Measurements from ENCODE around the gene CPEB4. TPM values are rescaled to one million over a fixed set of nuclear protein-coding genes. Genes with fewer than 3 reads are reported as not detected.

Gene CPEB4
- total RNA-seq, 1 donor from 2014 or later: 32.4 TPM

DNA sequence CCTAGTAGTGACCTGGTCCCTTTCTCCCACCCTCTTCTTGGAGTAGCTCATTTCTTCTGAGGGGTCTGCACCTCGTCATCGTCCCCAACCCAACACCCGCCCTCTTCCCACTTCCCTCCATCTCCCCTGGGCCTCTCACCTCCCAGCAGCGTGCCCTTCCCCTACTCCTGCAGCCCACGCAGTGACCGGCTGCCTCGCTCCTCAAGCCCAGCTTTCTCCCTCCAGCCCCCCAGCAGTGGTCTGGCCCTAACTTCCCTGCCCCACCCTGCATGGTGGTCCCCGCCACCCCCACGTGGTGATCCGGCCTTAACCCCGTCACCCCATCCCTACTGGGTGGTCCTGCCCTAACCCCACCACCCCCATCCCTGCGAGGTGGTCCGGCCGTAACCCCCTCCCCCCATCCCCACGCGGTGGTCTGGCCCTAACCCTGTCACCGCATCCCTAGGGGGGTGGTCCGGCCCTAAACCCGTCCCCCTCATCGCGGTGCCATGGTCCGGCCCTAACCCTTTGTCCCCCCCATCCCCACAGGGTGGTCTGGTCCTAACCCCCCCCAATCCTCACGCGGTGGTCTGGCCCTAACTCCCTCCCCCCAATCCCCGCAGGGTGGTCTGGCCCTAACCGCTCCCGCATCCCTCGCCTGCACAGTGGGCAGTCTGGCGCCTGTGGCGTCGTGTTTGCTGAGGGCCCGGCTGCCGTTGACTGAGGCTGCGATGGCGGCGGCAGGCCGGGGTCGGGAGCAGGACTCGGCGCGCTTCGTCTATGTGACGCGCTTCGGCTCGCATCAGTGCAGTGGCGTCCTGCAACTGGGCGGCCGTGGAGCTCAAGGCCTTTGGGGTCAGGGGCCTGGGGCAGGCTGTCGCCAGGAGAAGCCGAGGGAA lies 100.6 kb downstream of the CPEB4 start, which contains the start of gene C5orf47:
Gene C5orf47, plus strand, starts transcription at position 617 of the 878 bp plus-strand sequence. Its CDS starts 94 bp downstream, at position 711.
- peaks cover 0 to 4% (median 0%) of the 10 kb centered on the region in 3 donors for H3K27me3 ChIP-seq (ENCODE audit: control insufficient read depth in 3 of 3, insufficient read depth in 3 of 3, low read length in 3 of 3)
- H3K9me3 ChIP-seq (ENCODE audit: control insufficient read depth in 3 of 3, low read length in 3 of 3): no peaks in the 10 kb centered on the region
- H3K27ac ChIP-seq (ENCODE audit: low read depth, low read length): no peak within 1 kb of the TSS
- H3K4me3 ChIP-seq (ENCODE audit: low read length in 3 of 3): no peak within 1 kb of the TSS
- no peaks in the 10 kb centered on the region for H3K4me1 ChIP-seq (ENCODE audit: control insufficient read depth in 3 of 3, insufficient read depth in 3 of 3, low read length in 3 of 3)
- no peaks in the 10 kb centered on the region for H3K36me3 ChIP-seq (ENCODE audit: control insufficient read depth in 3 of 3, insufficient read depth in 3 of 3, low read length in 3 of 3)
- no peak within 1 kb of the TSS for H3K9ac ChIP-seq (ENCODE audit: low read depth in 1 of 3, low read length in 3 of 3)

DNA sequence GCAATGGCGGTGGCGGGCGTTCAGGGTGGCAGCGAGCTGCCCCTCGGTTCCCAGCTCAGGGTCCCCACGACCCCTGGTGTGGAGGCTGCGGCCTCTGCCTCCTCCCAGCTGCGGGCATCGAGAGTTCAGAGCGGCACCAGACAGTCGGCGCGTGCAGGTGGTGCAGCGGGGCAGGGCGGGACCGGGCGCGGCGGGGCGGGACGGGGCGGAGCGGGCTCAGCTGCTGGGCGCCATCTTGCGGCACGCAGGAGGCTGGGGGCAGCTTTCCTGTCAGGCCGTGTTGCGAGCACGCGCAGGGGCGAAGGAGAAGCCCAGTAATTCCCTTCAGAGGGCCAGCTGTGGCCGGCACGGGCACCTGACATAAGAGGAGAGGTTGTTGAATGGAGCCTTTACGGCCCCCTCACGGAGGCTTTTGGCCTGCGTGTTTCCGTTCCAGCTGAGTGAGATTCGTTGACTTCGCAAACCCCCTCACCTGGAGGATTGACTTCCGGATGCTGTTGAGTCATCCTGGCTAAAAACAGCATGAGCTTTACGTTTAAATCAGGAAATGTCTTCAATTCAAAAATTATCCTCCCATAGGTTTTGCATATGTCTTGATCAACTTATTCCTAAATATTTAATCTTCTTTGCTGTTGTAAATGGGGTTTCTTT lies 101.4 kb downstream of the CPEB4 start:
- Histone ChIP-seq H3K9ac (ENCODE audit: low read depth in 1 of 3, low read length in 3 of 3) (no peak overlapping the region), H3K27ac (ENCODE audit: low read depth, low read length) (no peak overlapping the region), H3K4me3 (ENCODE audit: low read length in 3 of 3) (no peak overlapping the region), H3K4me1 (ENCODE audit: control insufficient read depth in 3 of 3, insufficient read depth in 3 of 3, low read length in 3 of 3) (no peaks in the 10 kb centered on the region), H3K36me3 (ENCODE audit: control insufficient read depth in 3 of 3, insufficient read depth in 3 of 3, low read length in 3 of 3) (no peaks in the 10 kb centered on the region), H3K9me3 (ENCODE audit: control insufficient read depth in 3 of 3, low read length in 3 of 3) (peaks cover 0 to 2% (median 0%) of the 10 kb centered on the region in 3 donors), H3K27me3 (ENCODE audit: control insufficient read depth in 3 of 3, insufficient read depth in 3 of 3, low read length in 3 of 3) (no peaks in the 10 kb centered on the region)

DNA sequence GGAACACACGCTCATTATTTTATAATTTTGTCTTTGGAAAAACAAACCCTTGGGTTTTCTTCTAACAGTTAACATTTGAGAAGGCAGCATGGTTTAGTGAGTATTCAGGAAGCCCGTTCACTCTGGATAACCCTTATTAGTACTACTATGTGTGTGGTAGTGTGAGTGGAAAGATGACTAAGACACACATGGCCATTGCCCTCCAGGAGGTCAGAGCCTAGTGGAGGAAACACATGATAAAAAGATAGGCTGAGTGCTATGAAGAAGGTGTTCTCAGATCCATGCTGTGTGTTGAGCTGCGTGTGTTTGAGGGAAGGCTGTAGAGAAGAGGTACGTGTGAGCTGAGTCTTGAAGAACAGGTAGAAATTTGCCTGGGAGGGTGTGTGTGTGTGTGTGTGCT lies 109.2 kb downstream of the CPEB4 start:
- Histone ChIP-seq H3K27ac (ENCODE audit: low read depth, low read length) (no peak overlapping the region), H3K9me3 (ENCODE audit: control insufficient read depth in 3 of 3, low read length in 3 of 3) (peaks cover 0 to 3% (median 0%) of the 10 kb centered on the region in 3 donors), H3K9ac (ENCODE audit: low read depth in 1 of 3, low read length in 3 of 3) (no peak overlapping the region), H3K27me3 (ENCODE audit: control insufficient read depth in 3 of 3, insufficient read depth in 3 of 3, low read length in 3 of 3) (peaks cover 0 to 3% (median 2%) of the 10 kb centered on the region in 3 donors), H3K4me1 (ENCODE audit: control insufficient read depth in 3 of 3, insufficient read depth in 3 of 3, low read length in 3 of 3) (no peaks in the 10 kb centered on the region), H3K4me3 (ENCODE audit: low read length in 3 of 3) (no peak overlapping the region), H3K36me3 (ENCODE audit: control insufficient read depth in 3 of 3, insufficient read depth in 3 of 3, low read length in 3 of 3) (no peaks in the 10 kb centered on the region)

DNA sequence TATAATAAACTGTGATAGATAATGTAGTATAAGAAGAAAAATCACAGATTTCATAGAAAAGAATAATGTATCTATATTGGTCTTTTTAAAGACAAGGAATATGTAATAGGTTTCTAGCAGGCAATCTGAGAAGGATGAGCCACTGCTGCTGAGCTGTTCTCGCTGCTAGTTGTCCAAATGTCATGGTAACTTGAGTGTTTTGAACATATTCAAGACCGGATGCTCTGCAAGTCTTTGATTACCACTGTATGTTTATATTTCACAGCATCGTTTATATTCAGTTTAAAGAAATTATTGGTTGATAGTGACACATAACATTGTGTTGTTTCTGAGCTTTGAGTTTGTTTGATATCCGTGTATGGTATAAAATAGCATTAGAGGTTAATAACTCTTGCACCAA lies 110.4 kb downstream of the CPEB4 start:
- Histone ChIP-seq H3K9me3 (ENCODE audit: control insufficient read depth in 3 of 3, low read length in 3 of 3) (peaks cover 0 to 3% (median 0%) of the 10 kb centered on the region in 3 donors), H3K27me3 (ENCODE audit: control insufficient read depth in 3 of 3, insufficient read depth in 3 of 3, low read length in 3 of 3) (peaks cover 0 to 3% (median 2%) of the 10 kb centered on the region in 3 donors), H3K27ac (ENCODE audit: low read depth, low read length) (no peak overlapping the region), H3K4me3 (ENCODE audit: low read length in 3 of 3) (no peak overlapping the region), H3K4me1 (ENCODE audit: control insufficient read depth in 3 of 3, insufficient read depth in 3 of 3, low read length in 3 of 3) (no peaks in the 10 kb centered on the region), H3K9ac (ENCODE audit: low read depth in 1 of 3, low read length in 3 of 3) (no peak overlapping the region), H3K36me3 (ENCODE audit: control insufficient read depth in 3 of 3, insufficient read depth in 3 of 3, low read length in 3 of 3) (no peaks in the 10 kb centered on the region)

DNA sequence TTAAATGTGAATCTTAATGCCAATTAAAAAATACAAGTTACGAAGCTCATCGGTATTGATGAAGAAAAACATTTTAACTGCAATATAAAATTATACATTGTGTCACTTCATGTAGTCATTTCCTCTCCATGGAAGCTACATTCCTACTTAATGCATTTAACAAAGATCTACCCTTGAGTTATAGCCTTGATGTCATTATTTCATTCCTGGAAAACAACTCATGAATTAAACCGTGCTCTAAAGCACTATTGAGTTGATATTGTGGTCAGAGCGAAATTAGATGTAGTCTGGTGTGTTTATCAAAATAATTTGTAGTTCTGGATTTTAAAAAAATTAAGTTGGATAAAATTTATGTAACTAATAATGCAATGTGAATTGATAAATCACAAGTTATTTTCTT lies 111.9 kb downstream of the CPEB4 start:
- Histone ChIP-seq H3K27ac (ENCODE audit: low read depth, low read length) (no peak overlapping the region), H3K4me1 (ENCODE audit: control insufficient read depth in 3 of 3, insufficient read depth in 3 of 3, low read length in 3 of 3) (no peaks in the 10 kb centered on the region), H3K36me3 (ENCODE audit: control insufficient read depth in 3 of 3, insufficient read depth in 3 of 3, low read length in 3 of 3) (no peaks in the 10 kb centered on the region), H3K9me3 (ENCODE audit: control insufficient read depth in 3 of 3, low read length in 3 of 3) (no peaks in the 10 kb centered on the region), H3K9ac (ENCODE audit: low read depth in 1 of 3, low read length in 3 of 3) (no peak overlapping the region), H3K27me3 (ENCODE audit: control insufficient read depth in 3 of 3, insufficient read depth in 3 of 3, low read length in 3 of 3) (peaks cover 0 to 4% (median 3%) of the 10 kb centered on the region in 3 donors), H3K4me3 (ENCODE audit: low read length in 3 of 3) (no peak overlapping the region)

DNA sequence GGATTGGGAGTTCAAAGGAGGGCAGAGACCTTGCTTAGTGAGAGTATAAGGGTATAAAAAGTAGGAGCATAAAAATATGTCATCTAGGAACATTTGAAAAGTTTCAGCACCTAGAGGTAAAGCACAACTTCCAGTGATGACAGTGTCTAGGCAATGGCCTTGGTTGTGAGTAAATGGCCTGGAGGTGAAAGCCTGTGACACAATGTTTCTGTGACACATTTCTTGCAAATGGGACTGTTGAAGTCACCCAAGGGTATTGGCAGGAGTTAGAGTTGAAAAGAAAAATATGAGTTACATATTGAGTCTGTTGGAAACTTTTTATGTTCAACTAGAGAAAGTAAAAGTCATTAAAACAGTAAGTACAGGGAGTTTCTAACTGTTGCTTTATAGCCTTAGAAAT lies 115.6 kb downstream of the CPEB4 start:
- Histone ChIP-seq H3K36me3 (ENCODE audit: control insufficient read depth in 3 of 3, insufficient read depth in 3 of 3, low read length in 3 of 3) (no peaks in the 10 kb centered on the region), H3K9ac (ENCODE audit: low read depth in 1 of 3, low read length in 3 of 3) (no peak overlapping the region), H3K4me3 (ENCODE audit: low read length in 3 of 3) (no peak overlapping the region), H3K9me3 (ENCODE audit: control insufficient read depth in 3 of 3, low read length in 3 of 3) (no peaks in the 10 kb centered on the region), H3K27ac (ENCODE audit: low read depth, low read length) (no peak overlapping the region), H3K4me1 (ENCODE audit: control insufficient read depth in 3 of 3, insufficient read depth in 3 of 3, low read length in 3 of 3) (no peaks in the 10 kb centered on the region), H3K27me3 (ENCODE audit: control insufficient read depth in 3 of 3, insufficient read depth in 3 of 3, low read length in 3 of 3) (peaks cover 0 to 2% (median 0%) of the 10 kb centered on the region in 3 donors)

DNA sequence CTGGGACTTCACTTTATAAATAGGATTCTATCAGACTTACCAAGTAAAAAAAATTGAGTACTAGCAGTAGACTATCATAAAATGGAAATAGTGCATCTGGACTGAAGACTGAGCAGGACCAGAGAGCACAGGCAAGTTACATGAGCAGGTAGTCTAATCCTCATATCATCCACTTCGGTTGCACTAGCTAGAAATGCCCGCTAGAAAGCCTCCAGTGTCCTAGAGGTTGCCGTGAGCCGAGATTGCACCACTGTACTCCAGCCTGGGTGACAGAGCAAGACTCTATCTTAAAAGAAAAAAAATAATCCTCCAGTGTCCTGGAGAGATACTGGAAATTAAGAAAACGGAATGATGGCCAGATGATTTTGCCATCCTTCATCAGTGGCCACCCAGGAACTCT lies 120.8 kb downstream of the CPEB4 start:
- no peaks in the 10 kb centered on the region for H3K9me3 ChIP-seq (ENCODE audit: control insufficient read depth in 3 of 3, low read length in 3 of 3)
- H3K4me3 ChIP-seq (ENCODE audit: low read length in 3 of 3): no peak overlapping the region
- H3K9ac ChIP-seq (ENCODE audit: low read depth in 1 of 3, low read length in 3 of 3): no peak overlapping the region
- H3K36me3 ChIP-seq (ENCODE audit: control insufficient read depth in 3 of 3, insufficient read depth in 3 of 3, low read length in 3 of 3): no peaks in the 10 kb centered on the region
- no peak overlapping the region for H3K27ac ChIP-seq (ENCODE audit: low read depth, low read length)
- H3K27me3 ChIP-seq (ENCODE audit: control insufficient read depth in 3 of 3, insufficient read depth in 3 of 3, low read length in 3 of 3): no peaks in the 10 kb centered on the region
- no peaks in the 10 kb centered on the region for H3K4me1 ChIP-seq (ENCODE audit: control insufficient read depth in 3 of 3, insufficient read depth in 3 of 3, low read length in 3 of 3)

DNA sequence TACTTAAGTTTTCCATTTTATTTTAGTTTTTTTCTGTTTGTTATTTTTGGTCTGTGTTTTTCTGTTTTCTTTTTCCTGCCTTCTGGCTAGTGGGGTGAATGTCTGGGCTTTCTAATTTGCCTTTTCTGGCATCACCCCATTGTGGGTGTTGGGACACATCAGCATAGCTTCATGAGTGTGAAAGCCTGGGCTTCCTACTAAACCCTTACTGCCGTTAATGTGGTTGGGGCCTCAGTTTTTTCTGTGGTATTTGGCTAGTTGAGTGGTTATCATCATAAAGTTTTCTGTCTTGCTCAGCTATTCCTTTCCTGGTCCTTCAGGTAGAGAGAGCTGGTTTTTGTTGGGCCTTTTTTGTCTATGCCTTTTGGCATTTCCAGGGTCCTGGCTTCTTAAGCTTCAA lies 122.2 kb downstream of the CPEB4 start:
- H3K4me3 ChIP-seq (ENCODE audit: low read length in 3 of 3): no peak overlapping the region
- no peak overlapping the region for H3K27ac ChIP-seq (ENCODE audit: low read depth, low read length)
- no peaks in the 10 kb centered on the region for H3K36me3 ChIP-seq (ENCODE audit: control insufficient read depth in 3 of 3, insufficient read depth in 3 of 3, low read length in 3 of 3)
- H3K27me3 ChIP-seq (ENCODE audit: control insufficient read depth in 3 of 3, insufficient read depth in 3 of 3, low read length in 3 of 3): no peaks in the 10 kb centered on the region
- H3K4me1 ChIP-seq (ENCODE audit: control insufficient read depth in 3 of 3, insufficient read depth in 3 of 3, low read length in 3 of 3): no peaks in the 10 kb centered on the region
- no peak overlapping the region for H3K9ac ChIP-seq (ENCODE audit: low read depth in 1 of 3, low read length in 3 of 3)
- H3K9me3 ChIP-seq (ENCODE audit: control insufficient read depth in 3 of 3, low read length in 3 of 3): no peaks in the 10 kb centered on the region

DNA sequence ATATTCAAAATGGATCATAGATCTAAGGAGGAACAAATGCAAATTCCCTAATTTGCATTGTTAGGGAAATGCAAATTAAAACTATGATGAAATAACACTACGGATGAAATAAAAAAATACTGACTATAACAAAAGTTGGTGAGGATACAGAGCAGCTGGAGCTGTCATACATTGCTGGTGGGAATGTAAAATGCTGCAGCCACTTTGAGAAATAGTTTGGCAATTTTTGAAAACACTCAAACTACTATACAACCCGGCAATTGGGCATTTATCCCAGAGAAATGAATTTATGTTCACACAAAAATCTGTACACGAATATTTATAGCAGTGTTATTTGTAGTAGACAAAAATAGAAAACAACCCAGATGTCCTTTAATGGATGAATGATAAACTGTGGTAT lies 123.3 kb downstream of the CPEB4 start:
- H3K36me3 ChIP-seq (ENCODE audit: control insufficient read depth in 3 of 3, insufficient read depth in 3 of 3, low read length in 3 of 3): no peaks in the 10 kb centered on the region
- no peaks in the 10 kb centered on the region for H3K27me3 ChIP-seq (ENCODE audit: control insufficient read depth in 3 of 3, insufficient read depth in 3 of 3, low read length in 3 of 3)
- no peak overlapping the region for H3K9ac ChIP-seq (ENCODE audit: low read depth in 1 of 3, low read length in 3 of 3)
- no peaks in the 10 kb centered on the region for H3K4me1 ChIP-seq (ENCODE audit: control insufficient read depth in 3 of 3, insufficient read depth in 3 of 3, low read length in 3 of 3)
- no peak overlapping the region for H3K27ac ChIP-seq (ENCODE audit: low read depth, low read length)
- H3K9me3 ChIP-seq (ENCODE audit: control insufficient read depth in 3 of 3, low read length in 3 of 3): no peaks in the 10 kb centered on the region
- no peak overlapping the region for H3K4me3 ChIP-seq (ENCODE audit: low read length in 3 of 3)
